Measurements from ENCODE around the gene PRPF39. TPM values are rescaled to one million over a fixed set of nuclear protein-coding genes. Genes with fewer than 3 reads are reported as not detected.

The PRPF39 gene
- total and polyA plus RNA-seq, 8 donors, result 7.5 to 148 (median 31.8) TPM

GRCh38 chr14:45060551-45060950 lies 23.4 kb upstream of the PRPF39 start:
- no peak overlapping the region for H3K27ac ChIP-seq
- no peak overlapping the region for H3K4me3 ChIP-seq
- no peak for DNase-seq
- no peaks in the 10 kb centered on the region for H3K27me3 ChIP-seq
- TF ChIP-seq EP300 (IDR thresholded peaks at IDR 0.05) (no peak), POLR2A (IDR thresholded peaks at IDR 0.05) (no peak), CTCF (IDR thresholded peaks at IDR 0.05) (no peak), POLR2AphosphoS5 (IDR thresholded peaks at IDR 0.05) (no peak)
- intact Hi-C loops (cut with DNase I; ENCODE audit: low total_unique reads), result no loop called here
- H3K36me3 ChIP-seq, result peaks cover 0 to 32% (median 12%) of the 10 kb centered on the region in 4 donors
- peaks cover 0 to 7% (median 2%) of the 10 kb centered on the region in 4 donors for H3K4me1 ChIP-seq
- peaks cover 0 to 7% (median 3%) of the 10 kb centered on the region in 4 donors for H3K9me3 ChIP-seq

DNA sequence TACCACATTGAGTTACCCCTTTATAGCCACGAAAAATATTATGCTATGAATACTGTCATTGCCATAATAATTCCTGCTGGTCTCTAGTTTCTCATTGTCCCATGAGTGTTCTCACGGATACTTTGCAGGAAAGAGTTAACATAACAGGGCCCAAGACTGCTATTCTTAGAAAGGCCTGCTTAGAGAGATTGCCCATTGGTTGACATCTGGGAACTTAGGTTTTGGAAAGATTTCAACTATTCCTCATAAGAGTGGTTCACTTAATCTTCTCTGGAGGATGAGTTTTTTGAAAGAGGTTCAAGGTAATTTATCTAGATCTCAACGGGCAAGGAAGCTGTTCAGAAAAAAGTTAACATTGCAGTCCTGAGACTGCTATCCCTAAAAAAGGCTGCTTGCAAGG lies 18.4 kb upstream of the PRPF39 start:
- H3K9me3 ChIP-seq, result no peaks in the 10 kb centered on the region
- peaks cover 0 to 17% (median 2%) of the 10 kb centered on the region in 4 donors for H3K4me1 ChIP-seq
- no peaks in the 10 kb centered on the region for H3K27me3 ChIP-seq
- WGBS, 5 donors, result 57 to 82% (median 68%) methylated on average over 3 of the region's 3 CpGs
- no peak overlapping the region for H3K4me3 ChIP-seq
- H3K27ac ChIP-seq, result no peak overlapping the region
- no peak for DNase-seq
- peaks cover 0 to 20% (median 17%) of the 10 kb centered on the region in 4 donors for H3K36me3 ChIP-seq
- no peak for TF ChIP-seq EP300 (IDR thresholded peaks at IDR 0.05)
- TF ChIP-seq POLR2A (IDR thresholded peaks at IDR 0.05), result no peak
- no peak for TF ChIP-seq CTCF (IDR thresholded peaks at IDR 0.05)
- no peak for TF ChIP-seq POLR2AphosphoS5 (IDR thresholded peaks at IDR 0.05)
- intact Hi-C loops (cut with DNase I; ENCODE audit: low total_unique reads), result no loop called here

DNA sequence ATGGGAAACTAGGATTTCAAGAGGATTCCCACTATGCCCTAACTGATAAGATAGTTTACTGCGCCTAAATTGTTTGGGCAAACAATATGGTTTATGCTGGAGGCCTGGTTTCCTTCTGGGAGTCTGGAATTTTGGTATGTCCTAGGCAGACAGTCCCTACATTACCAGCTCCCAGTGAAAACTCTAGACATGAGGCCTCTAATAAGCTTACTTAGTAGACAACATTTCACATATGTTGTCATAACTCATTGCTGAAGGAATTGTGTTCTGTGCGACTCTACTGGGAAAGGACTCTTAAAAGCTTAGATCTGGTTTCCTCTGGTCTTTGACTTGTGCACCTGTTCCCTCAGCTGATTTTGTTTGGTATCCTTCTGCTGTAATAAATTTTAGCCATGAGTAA lies 18.0 kb upstream of the PRPF39 start:
- WGBS, 5 donors, result 74 to 88% (median 86%) methylated on average over 2 of the region's 2 CpGs

DNA sequence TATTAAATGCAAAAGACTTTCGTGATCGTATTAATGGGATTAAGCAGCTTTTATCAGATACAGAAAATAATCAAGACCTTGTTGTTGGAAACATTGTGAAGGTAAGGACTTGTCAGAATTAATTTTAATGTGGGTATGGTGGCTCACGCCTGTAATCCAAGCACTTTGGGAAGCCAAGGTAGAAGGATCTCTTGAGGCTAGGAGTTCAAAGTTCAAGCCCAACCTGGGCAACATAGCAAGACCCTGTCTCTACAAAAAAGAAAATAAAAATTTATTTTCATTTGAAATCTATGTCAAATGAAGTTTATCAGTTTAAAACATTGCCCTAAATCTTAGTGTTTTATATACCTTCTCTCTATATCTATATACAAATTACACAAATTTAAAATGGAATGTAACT lies 17.2 kb upstream of the PRPF39 start:
- 92 to 99% (median 98%) methylated on average over 3 of the region's 3 CpGs for WGBS, 5 donors

More for the DNA sequence above, 18.0 kb upstream of the PRPF39 start:
- Histone ChIP-seq H3K36me3 (peaks cover 0 to 22% (median 20%) of the 10 kb centered on the region in 4 donors), H3K27me3 (no peaks in the 10 kb centered on the region), H3K9me3 (no peaks in the 10 kb centered on the region), H3K4me1 (peaks cover 0 to 17% (median 2%) of the 10 kb centered on the region in 4 donors), H3K27ac (no peak overlapping the region), H3K4me3 (no peak overlapping the region)
- intact Hi-C loops (cut with DNase I; ENCODE audit: low total_unique reads), result no loop called here
- TF ChIP-seq CTCF (IDR thresholded peaks at IDR 0.05) (no peak), POLR2AphosphoS5 (IDR thresholded peaks at IDR 0.05) (no peak), EP300 (IDR thresholded peaks at IDR 0.05) (no peak), POLR2A (IDR thresholded peaks at IDR 0.05) (no peak)
- no peak for DNase-seq

More for the DNA sequence above, 17.2 kb upstream of the PRPF39 start:
- no peak for DNase-seq
- peaks cover 0 to 29% (median 20%) of the 10 kb centered on the region in 4 donors for H3K36me3 ChIP-seq
- H3K27ac ChIP-seq, result no peak overlapping the region
- H3K27me3 ChIP-seq, result no peaks in the 10 kb centered on the region
- no peak for TF ChIP-seq EP300 (IDR thresholded peaks at IDR 0.05)
- TF ChIP-seq CTCF (IDR thresholded peaks at IDR 0.05), result no peak
- no peak for TF ChIP-seq POLR2AphosphoS5 (IDR thresholded peaks at IDR 0.05)
- TF ChIP-seq POLR2A (IDR thresholded peaks at IDR 0.05), result no peak
- peaks cover 0 to 17% (median 2%) of the 10 kb centered on the region in 4 donors for H3K4me1 ChIP-seq
- intact Hi-C loops (cut with DNase I; ENCODE audit: low total_unique reads), result no loop called here
- H3K9me3 ChIP-seq, result no peaks in the 10 kb centered on the region
- no peak overlapping the region for H3K4me3 ChIP-seq
